Glomerular endothelial cell (primary cell): Measurements from ENCODE around the gene ATP5PD. TPM values are rescaled to one million over a fixed set of nuclear protein-coding genes. Genes with fewer than 3 reads are reported as not detected.

Experiments
- DNase-seq: peaks from one replicate; pipeline ENCODE4 v3.0.0-alpha.2; 2011; ENCODE audit warnings: low read depth, low spot score; ENCODE audit errors: extremely low read depth
- total RNA-seq: library from RNA; depleted of rRNA; stranded (reverse); fragments of >200 nt; gene quantifications from 2 replicates; pipeline ENCODE4 v1.2.3, GENCODE V29; 2015

Gene ATP5PD
- total RNA-seq, 1 donor from 2014 or later: 228 TPM

DNA sequence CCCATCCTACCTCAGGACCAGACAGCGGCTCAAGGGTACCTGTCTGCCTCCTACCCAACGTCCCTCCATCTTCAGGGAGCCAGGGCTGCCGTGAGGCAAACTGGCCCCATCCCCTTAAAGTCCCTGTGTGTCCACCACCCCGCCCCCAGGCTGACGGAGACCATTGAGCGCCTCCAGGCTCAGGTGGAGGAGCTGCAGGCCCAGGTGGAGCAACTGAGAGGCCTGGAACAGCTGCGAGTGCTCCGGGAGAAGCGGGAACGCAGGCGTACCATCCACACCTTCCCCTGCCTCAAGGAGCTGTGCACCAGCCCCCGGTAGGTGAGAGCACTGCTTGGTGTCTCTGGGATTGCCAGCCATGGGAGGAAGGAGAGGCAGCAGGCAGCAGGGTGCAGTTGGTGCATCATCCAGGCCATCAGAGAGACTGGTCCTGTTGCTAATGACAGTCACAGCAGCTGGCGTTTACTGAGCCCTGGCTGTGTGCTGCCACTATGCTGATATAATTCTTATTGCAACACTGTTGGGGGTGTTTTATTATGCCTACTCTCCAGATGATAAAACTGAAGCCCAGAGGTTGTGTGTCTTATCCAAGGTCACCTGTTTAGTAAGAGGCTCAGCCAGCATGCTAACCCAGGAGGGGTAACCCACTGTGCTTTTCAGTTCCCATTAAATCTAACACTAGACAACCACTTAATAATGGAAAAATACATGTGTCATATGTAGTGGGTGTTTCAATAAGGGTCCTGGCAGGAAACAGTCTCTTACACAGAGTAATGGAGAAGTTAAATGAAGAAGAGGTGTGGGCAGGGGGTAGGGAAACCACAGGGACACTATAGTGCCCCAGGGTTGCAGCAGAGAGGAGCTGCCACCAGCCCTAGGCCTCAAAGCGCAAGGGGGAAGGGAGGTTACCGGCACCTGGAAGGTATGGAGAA lies 44.6 kb downstream of the ATP5PD start:
- no peak for DNase-seq

DNA sequence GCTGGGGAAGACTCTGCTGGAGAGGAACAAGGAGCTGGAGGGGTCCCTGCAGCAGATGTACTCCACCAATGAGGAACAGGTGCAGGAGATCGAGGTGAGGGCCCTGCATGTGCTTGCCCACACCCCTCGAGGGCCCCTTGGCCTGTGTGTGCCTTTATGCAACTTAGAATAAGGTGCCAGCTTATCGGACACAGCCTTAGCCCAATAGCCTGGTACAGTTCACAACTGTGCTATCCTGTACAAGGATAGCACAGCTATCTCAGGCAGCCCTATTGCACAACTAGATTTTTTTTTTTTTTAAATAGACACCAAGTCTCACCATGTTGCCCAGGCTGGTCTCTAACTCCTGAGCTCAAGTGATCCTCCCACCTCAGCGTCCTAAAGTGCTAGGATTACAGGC lies 47.2 kb downstream of the ATP5PD start:
- no peak for DNase-seq

DNA sequence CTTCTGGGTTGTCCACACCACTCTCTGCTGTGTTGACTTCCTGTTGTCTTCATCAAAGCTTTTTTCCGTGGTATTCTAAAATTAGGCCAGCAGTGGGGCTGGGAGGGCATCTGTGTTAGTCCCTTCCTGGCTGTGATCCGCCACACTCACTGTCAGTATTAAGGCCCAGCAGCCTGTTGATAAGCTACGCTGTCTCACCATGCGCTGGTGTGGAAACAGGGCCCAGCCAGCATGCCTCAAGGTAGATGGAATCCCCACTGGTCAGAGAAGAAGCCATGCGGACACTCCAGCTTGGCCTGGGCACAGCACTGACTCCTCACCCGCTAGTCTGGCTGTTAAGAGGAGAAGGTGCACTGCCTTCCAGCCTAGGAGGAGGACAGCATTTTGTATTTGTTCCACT lies 48.0 kb downstream of the ATP5PD start:
- DNase-seq: no peak

DNA sequence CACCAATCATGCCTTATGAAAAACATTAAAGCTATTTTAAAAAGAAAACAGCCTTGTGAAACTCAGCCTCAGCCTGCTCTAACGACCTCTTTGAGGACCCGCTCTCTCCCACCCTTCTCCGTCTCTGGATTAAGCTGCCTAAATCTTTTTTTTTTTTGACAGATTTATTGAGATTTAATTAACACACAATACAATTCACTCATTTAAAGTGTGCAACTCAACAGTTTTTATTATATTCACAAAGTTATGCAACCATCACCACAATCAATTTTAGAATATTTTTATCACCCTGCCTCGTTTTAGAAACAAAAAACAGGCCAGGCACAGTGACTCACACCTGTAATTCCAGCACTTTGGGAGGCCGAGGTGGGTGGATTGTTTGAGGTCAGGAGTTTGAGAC lies 50.9 kb downstream of the ATP5PD start:
- no peak for DNase-seq

DNA sequence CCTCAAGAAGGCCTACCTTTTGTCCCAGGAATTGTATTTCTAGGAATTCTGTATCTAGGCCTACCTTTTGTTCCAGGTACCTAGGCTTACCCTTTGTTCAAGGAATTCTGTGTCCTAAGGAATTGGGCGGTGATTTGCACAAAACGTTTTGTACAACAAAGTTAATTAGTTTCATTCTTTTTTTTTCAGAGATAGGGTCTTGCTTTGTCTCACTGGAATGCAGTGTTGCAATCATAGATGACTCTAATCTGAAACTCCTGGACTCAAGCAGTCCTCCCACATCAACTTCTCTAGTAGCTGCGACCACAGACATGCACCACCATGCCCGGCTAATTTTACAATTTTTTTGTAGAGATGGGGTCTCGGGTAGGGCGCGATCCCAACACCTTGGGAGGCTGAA lies 52.3 kb downstream of the ATP5PD start:
- DNase-seq: no peak

DNA sequence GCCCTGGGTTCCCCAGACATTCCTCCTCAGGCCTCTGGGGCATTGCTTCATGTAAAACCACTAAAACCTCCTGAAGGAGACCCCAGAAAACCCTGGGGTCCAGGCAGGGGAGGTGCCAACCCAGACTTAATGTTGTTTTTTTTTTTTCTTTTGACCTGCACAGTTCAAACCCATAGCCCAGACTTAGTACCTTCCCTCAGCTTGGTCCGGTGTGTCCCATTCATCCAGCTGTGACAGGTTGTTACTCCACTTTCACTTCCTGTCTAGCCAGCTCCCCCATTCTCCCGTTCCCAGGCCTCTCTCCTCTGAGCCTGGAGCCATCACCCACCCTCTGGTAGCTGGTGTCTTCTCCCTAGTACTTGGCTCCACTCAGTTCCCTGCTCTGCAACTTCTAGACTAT lies 54.5 kb downstream of the ATP5PD start:
- no peak for DNase-seq

DNA sequence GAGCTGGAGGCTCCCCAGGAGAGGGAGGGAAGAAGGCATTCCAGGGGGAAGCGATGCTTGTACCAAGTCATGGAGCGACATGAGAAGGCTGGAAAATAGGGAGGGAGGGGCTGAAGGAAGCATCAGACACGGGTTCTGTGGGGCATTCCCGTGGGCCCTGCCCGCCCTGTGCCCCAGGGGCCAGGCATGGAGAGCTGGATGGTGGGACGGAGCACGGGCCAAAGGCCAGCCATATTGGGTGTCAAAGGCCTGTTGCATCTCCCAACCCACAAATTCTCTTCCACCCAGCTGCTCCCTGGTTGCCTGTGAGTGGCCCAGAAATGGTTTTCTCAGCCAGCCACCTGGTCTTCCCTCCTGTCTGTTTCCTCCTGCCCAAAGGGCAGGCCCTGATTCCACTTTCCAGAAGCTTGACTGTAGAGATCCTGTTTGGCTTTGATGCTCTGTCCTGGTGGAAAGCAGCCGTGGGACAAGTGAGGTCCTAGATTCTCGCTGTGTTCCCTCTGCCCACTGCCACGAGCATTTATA lies 56.1 kb downstream of the ATP5PD start:
- DNase-seq: no peak

Other genes starting within 250 kb of the ATP5PD start
- 1.1 TPM in 1 of 2 replicates, not detected in the other for gene GRIN2C, start 187.1 kb downstream of the ATP5PD start, total RNA-seq
- gene FDXR, start 174.0 kb downstream of the ATP5PD start, total RNA-seq: 38.6 and 46.9 TPM in 2 replicates
- gene FADS6, start 153.3 kb downstream of the ATP5PD start, total RNA-seq: not detected in 2 replicates
- not detected in 2 replicates for gene USH1G, start 123.7 kb downstream of the ATP5PD start, total RNA-seq
- gene OTOP2, start 122.7 kb downstream of the ATP5PD start, total RNA-seq: not detected in 2 replicates
- gene OTOP3, start 111.1 kb downstream of the ATP5PD start, total RNA-seq: not detected in 2 replicates
- gene HID1, start 74.2 kb downstream of the ATP5PD start, total RNA-seq: 23.1 and 30.6 TPM in 2 replicates
- gene CDR2L, start 59.3 kb downstream of the ATP5PD start, total RNA-seq: 40.7 and 63.5 TPM in 2 replicates
- 38.7 and 49.7 TPM in 2 replicates for gene MRPL58, start 34.3 kb downstream of the ATP5PD start, total RNA-seq
- gene KCTD2, start 256 bp upstream of the ATP5PD start, total RNA-seq: 18.6 and 21.0 TPM in 2 replicates
- gene SLC16A5, start 41.0 kb upstream of the ATP5PD start, total RNA-seq: 5.7 and 7.1 TPM in 2 replicates
- gene ARMC7, start 63.0 kb upstream of the ATP5PD start, total RNA-seq: 8.9 and 9.7 TPM in 2 replicates
- 41.5 and 62.0 TPM in 2 replicates for gene NT5C, start 84.8 kb upstream of the ATP5PD start, total RNA-seq
- 257 and 318 TPM in 2 replicates for gene JPT1, start 107.5 kb upstream of the ATP5PD start, total RNA-seq
- gene SUMO2, start 136.0 kb upstream of the ATP5PD start, total RNA-seq: 80.6 and 95.5 TPM in 2 replicates
- gene NUP85, start 158.7 kb upstream of the ATP5PD start, total RNA-seq: 30.0 and 35.1 TPM in 2 replicates
- 27.0 and 32.5 TPM in 2 replicates for gene GGA3, start 214.6 kb upstream of the ATP5PD start, total RNA-seq
- 42.6 and 49.4 TPM in 2 replicates for gene MRPS7, start 214.9 kb upstream of the ATP5PD start, total RNA-seq
- 21.9 and 25.5 TPM in 2 replicates for gene MIF4GD, start 224.3 kb upstream of the ATP5PD start, total RNA-seq
- gene SLC25A19, start 242.5 kb upstream of the ATP5PD start, total RNA-seq: 5.8 and 11.7 TPM in 2 replicates